OCI-M2 (cell line): ENCODE measurements around the gene MACROD2.

Experiments
- DNase-seq: peaks from one replicate; lab custom pipeline; 2025; ENCODE audit not compliant: unreplicated experiment; lab: John Stamatoyannopoulos, UW

Gene MACROD2

DNA sequence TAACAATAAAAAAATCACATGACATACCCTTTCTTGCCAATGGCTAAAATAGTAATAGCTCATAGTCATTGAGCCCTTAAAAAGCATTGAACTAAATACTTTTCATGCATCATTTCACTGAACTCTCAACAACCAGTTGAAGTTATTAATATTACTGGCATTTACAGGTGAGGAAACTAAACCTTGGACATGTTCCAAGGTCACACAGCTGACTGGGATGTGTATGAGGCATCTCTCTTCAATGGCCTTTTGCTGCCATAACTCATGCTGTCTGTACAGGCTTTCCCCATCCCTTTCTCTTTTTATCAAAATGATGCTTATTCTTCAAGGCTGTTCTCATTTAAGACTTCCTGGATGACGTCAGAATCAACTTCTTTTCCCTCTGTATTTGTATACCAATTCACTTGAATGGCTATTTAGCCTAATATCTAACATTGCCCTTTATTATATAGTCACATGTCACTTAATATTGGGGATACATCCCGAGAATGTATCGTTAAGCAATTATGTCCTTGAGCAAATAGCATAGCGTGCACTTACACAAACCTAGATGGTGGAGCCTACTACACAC is 2101.5 kb downstream of the MACROD2 start:
- DNase-seq, result no peak

DNA sequence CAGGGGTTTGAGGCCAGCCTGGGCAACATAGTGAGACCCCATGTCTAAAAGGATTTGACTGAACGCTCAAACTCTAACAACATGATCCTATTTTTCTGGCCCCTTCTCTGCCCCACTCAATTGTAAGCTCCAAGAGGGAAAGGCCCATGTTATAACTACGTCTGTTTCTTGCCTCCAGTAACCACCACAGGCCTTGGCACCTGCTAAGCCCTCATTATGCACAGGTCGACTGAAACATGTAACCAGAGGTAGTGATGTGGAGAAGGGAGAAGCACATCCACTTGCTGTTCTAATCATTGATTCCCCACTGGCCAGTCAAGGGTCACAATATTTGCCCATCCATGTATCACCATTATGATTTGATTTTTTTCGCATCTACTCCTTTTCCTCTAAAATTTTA is 2102.5 kb downstream of the MACROD2 start:
- DNase-seq, result no peak

DNA sequence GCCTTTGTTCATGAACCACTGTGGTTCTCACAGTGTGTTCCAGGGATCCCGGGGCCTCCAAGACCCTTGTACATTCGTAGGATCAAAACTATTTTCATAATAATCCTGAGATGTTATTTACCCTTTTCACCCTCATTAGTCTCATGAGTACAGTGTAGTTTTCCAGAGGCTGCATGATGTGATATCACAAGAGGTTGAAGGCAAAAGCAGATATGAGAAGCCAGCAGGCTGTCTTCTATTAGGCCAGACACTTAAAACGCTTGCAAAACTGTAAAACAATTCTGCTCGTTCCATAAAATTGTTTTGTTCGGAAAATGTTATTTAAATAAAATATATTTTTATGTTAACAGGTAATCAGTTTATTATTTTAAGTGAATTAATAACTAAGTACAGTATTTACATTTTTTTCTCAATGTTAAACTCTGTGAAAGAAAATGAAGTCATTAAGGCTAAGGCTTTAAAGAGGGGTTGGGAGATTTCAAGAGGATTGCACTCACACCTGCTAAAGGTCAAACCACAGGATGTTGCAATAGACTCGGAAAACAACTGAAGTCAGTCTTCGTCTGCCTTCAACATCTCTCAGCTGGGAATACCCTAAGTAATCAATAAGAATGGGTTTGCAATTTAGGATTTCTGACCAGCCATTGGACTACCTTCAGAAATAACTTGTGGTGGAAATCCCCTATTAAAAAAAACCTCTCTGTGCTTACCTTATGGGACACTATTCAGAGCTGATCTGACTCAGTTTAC is 2103.7 kb downstream of the MACROD2 start:
- DNase-seq, result no peak

DNA sequence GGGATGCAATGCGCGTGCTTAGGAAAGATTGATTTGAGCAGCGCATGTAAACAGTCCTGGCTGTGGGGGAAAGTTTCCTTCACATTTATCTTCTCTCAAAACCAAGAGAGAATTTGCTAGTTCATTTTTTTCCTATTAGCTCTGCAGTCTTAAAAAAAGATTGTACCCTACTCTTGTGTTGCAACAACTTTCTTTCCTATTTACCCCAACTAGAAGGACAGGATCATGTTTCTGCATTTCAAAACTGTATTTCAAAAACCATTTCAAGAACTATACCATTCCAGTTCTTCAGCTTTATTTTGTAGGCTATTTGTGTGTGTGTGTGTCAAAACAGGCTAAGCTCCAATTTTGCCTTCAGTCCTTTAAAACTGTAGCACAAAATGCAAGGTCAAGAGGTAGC is 2104.8 kb downstream of the MACROD2 start:
- DNase-seq, result no peak

DNA sequence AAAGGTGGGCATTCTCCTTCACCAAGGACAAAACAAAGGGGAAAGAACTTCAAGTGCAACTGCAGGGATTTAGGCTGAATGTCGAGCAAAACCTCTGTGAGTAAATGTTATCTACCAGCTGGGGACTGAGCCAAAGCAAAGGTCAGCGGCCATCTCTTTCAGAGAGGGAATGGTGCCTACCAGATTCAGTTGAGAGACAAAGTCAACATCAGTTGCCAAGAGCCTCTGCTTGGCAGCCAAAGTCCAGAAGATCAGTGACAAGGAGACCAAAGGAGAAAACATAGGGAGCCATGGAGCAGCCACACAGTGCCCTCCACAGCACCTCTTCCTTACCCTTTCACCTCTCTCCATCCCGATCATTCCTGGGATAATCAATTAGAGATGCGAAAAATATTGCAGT is 2105.5 kb downstream of the MACROD2 start:
- no peak for DNase-seq
